ENCODE data around the gene PANX1.
A peak's percentile ranks its signal among the peaks of the same experiment; 100 is the strongest.
"Not testable (repeated sequence)": the region's sequence is repeated elsewhere in the genome, so short reads cannot be mapped to it uniquely, and the experiment has no call there.

PANX1 gene
- long read RNA-seq, donor 1, transcript PANX1-201 (5 exons, 2,769 nt), result major isoform, 9 of 9 reads
- long read RNA-seq, donor 1, partial matches to known transcripts, result 0 of 9 reads
- long read RNA-seq, donor 1, other reads (novel, unspliced or antisense), result 0 of 9 reads
- long read RNA-seq, donor 2, partial matches to known transcripts, result 0 of 3 reads
- long read RNA-seq, donor 2, other reads (novel, unspliced or antisense), result 0 of 3 reads
- long read RNA-seq, donor 3, partial matches to known transcripts, result 0 of 1 reads
- long read RNA-seq, donor 3, other reads (novel, unspliced or antisense), result 0 of 1 reads
- long read RNA-seq, donor 4, transcript PANX1-201 (5 exons, 2,769 nt), result major isoform, 6 of 6 reads
- long read RNA-seq, donor 4, partial matches to known transcripts, result 0 of 6 reads
- long read RNA-seq, donor 4, other reads (novel, unspliced or antisense), result 0 of 6 reads
- long read RNA-seq, donor 5, partial matches to known transcripts, result 0 of 4 reads
- long read RNA-seq, donor 5, other reads (novel, unspliced or antisense), result 0 of 4 reads
- long read RNA-seq, donor 6, transcript PANX1-201 (5 exons, 2,769 nt), result major isoform, 6 of 6 reads
- long read RNA-seq, donor 6, partial matches to known transcripts, result 0 of 6 reads
- long read RNA-seq, donor 6, other reads (novel, unspliced or antisense), result 0 of 6 reads
- long read RNA-seq, donor 7, transcript PANX1-201 (5 exons, 2,769 nt), result major isoform, 5 of 5 reads
- long read RNA-seq, donor 7, partial matches to known transcripts, result 0 of 5 reads
- long read RNA-seq, donor 7, other reads (novel, unspliced or antisense), result 0 of 5 reads
- long read RNA-seq, donor 8, transcript PANX1-201 (5 exons, 2,769 nt), result major isoform, 6 of 6 reads
- long read RNA-seq, donor 8, partial matches to known transcripts, result 0 of 6 reads
- long read RNA-seq, donor 8, other reads (novel, unspliced or antisense), result 0 of 6 reads

- peak; percentile 99 for DNase-seq
Measured at GRCh38 chr11:94128746-94129511, at the start of gene PANX1. Gene PANX1, plus strand, starts transcription at chr11:94128841. Its CDS starts 472 bp downstream, at chr11:94129313.

DNA sequence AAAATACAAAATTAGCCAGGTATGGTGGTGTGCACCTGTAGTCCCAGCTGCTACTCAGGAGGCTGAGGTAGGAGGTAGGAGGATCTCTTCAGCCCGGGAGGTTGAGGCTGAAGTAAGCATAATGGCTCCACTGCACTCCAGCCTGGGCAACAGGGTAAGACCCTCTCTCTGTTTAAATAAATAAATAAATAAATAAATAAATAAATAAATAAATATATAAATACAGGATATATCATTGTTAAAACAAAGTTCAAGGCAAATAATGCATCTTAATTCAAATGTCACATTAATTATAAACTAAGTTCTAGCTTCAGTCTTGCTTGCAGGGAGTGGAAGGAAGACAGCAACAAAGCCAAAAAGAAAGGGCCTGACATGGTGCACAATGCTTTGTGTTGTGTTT lies 44.5 kb upstream of the PANX1 start:
- no peak for DNase-seq

GRCh38 chr11:94088906-94089305 lies 39.7 kb upstream of the PANX1 start:
- DNase-seq, result no peak

GRCh38 chr11:94089341-94089740 lies 39.3 kb upstream of the PANX1 start:
- no peak for DNase-seq

DNA sequence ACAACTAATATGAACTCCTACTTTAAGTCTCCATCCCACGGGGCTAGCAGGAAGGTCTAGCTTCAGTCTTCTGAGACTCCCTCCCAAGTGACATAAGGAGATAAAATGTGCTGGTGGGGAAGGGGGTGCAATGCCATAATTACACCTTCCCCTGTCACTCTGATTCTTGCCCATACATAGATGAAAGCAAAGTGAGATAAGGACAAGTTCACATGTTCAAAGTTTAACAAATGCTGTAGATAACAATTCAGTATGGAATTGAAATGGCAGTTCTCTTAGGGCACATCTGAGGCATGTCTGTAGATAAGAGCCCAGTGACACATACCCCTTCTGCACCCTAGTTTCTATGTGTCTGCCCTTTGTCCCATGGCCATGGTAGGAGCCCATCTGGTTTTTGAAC lies 38.2 kb upstream of the PANX1 start:
- no peak for DNase-seq

DNA sequence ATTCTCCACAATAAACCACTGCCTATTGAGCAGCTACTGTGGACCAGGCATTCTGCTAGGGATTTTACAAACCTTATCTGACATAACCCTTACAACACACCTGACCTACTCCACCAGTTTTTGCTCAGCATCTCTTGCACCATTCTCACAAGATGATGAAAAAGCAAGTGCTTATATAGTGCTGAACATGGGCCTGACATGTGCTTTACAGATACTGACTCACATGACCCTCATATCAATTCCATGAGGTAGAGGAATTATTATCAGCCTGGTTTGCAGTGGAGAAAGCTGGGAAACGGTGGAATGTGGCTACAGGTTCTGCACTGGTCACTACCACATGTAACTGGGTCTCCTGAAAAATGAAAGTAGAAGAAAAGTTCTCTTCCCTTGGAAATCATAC lies 37.5 kb upstream of the PANX1 start:
- no peak for DNase-seq

DNA sequence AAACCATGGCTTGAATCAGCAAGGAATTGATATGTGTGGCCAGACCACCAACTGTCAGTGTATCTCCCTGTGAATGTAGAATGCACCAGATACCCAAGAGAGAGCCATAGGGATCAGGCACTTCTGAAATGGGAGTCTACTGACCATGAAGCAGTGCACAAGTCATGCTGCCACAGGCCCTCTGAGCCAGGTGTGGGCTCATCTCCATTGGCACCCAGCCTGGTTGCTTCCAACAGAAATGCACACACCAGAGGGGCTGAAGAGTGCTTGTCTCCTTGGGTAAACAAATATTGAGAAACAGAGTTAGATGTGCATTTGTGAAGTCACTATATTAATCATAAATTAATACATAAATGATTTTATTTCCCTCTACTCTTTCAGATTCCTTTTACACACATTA lies 28.4 kb upstream of the PANX1 start:
- DNase-seq, result no peak

DNA sequence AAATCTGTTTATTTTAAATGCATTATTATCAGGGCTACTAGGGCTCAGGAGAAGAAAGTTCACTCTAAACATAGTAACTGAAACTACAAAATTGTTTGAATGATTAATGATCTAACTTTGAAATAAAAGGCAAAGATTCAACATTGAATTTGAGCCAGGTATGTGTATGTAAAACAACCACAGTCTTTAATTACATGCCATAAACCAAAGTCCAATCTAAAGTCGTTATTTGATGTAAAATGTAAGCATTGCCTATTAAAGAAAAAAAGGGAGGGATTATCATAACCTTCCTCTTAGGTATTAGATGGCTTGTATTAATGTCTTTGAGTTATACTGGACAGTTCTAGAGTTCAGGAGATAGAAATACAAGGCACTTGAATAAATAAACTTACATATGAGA lies 25.2 kb upstream of the PANX1 start:
- no peak for DNase-seq

DNA sequence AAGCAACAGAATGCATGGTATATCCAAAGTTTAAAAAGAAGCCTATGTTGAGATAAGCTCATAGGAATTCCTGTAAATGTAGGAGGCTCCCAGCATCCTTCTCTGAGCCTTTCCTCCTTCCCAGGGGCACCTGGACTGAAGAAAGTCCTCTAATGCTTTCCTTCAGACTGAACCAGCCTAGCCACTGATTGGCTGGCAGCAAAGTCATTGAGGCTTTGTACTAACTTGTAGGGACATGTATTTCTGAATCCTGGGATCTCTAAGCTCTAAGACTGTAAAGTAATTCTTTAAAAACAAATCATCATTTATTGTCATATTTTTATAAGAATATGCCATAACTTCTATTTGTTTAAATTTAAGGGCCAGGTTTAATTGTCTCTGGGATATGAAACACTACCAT lies 23.9 kb upstream of the PANX1 start:
- DNase-seq, result no peak

DNA sequence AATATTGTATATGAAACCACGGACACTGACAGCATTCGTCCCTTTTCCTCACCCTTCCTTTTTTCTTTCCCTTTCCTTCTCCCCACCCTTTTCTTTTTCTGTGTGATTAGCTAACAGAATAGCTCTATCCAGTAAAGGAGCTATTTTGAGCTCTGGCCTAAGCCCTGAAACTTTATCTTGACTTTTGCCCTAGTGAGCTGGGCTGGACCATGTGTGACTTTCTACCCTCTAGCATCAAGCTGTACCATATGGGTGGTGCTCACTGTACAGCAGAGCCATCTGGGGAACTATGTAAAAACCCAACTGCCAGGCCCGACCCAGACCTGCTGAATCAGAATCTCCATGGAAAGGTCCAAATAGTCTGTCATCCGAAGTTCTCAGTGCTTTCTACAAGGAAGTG lies 21.9 kb upstream of the PANX1 start:
- no peak for DNase-seq

DNA sequence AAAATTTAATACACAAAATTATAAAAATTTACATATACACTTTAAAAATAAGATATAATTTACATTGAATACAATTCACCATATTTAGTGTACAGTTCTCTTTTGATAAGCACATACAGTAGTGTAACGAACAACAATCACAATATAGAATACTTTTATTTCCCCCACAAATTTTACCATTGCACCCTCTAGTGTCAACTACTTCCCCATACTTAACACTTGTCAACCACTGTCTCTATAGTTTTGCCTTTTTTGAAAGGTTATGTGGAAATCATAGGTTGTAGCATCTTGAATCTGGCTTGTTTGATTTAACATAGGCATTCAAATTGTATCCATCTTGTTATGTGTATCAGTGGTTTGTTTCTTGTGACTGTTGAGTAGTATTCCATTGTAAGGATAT lies 21.3 kb upstream of the PANX1 start:
- no peak for DNase-seq

GRCh38 chr11:94111241-94111640 lies 17.4 kb upstream of the PANX1 start:
- no peak for DNase-seq

DNA sequence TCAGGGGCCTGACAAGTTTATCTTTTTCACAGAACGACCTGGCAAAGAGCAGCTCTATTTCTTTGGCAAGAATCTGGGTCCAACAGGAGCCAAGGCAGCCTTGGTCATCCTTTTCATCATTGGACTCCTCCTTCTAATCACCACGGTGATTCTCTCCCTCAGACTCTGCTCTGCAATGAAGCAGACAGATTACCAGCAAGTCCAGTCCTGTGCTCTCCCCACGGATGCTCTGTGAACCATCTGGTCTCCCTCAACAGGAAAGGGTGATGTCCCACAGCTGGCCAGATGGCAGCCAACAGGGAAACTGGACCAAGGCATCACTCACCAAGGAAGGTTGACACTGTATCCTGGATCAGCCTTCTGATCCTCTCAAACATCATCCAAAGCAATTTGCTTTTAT lies 17.0 kb upstream of the PANX1 start:
- no peak for DNase-seq

DNA sequence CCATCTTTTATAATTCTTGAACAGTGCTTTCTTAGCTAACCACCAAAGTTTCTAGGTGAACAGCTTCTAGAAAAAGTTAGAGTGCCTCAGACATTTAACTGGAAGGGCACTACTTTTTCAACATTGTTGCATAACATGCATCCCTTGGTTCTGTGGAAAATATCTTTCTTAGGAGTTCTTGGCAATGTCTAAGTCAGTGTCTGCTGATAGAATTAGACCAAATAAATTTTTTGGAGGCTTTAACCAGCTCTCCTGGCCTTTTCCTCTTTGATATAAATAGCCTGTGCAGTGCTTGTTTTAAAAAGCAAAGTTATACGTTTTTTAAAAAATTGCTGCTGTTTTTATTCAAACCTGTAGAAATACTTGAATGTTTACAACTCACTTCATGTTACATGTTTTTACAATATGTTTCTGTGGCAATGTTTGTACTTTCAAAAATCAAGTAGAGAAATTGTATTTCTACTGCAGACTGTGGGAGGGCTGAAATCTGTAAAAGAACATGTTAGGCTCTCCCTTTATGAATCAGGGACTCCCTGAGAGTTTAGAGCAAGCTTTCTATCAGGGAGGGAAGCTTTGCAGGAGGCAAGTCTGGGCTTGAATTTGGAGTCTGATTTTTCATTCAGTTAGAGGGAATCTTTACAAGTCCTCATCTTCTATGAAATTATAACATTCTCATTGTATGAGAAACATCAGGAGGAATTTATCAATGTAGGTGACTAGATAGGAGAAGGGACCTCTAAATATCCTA lies 16.3 kb upstream of the PANX1 start:
- no peak for DNase-seq

DNA sequence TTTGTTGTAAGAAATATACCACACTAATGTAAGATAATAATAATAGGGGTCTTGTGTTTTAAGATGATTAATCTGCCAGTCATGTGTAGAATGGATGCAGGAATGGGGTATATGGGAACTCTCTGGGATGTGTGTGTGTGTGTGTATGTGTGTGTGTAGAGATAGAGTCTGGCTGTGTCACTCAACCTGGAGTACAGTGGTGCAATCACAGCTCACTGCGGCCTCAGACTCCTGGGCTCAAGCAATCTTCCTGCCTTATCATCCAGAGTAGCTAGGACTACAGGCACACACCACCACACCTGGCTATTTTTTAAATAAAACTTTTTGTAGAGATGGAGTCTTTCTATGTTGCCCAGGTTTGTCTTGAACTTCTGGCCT lies 11.5 kb upstream of the PANX1 start:
- DNase-seq, result no peak

- no peak for DNase-seq
Measured at GRCh38 chr11:94117871-94118270, 10.8 kb upstream of the PANX1 start.

DNA sequence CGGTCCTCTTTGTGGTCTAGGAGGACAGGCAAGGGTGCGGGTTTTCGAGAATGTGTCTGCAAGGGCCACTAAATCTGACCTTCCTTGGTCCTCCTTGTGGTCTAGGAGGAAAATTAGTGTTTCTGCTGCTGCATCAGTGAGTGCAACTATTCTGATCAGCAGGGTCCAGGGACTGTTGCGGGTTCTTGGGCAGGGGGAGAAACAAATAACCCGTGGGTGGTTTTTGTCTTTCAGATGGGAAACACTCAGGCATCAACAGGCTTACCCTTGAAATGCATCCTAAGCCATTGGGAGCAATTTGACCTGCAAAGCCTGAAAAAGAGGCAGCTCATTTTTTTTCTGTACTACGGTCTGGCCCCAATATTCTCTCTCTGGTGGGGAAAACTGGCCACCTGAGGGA lies 9.0 kb upstream of the PANX1 start:
- not testable (repeated sequence) for DNase-seq

DNA sequence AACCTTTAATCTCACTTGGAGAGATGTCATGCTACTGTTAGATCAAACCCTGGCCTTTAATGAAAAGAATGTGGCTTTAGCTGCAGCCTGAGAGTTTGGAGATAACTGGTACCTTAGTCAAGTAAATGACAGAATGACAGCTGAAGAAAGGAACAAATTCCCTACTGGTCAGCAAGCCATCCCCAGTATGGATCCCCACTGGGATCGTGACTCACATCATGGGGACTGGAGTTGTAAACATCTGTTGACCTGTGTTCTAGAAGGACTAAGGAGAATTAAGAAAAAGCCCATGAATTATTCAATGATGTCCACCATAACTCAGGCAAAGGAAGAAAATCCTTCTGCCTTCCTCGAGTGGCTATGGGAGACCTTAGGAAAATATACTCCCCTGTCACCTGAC lies 8.1 kb upstream of the PANX1 start:
- DNase-seq, result not testable (repeated sequence)

GRCh38 chr11:94120946-94121345 lies 7.7 kb upstream of the PANX1 start:
- DNase-seq, result no peak

GRCh38 chr11:94125407-94126115 lies 3.1 kb upstream of the PANX1 start:
- DNase-seq, result no peak

DNA sequence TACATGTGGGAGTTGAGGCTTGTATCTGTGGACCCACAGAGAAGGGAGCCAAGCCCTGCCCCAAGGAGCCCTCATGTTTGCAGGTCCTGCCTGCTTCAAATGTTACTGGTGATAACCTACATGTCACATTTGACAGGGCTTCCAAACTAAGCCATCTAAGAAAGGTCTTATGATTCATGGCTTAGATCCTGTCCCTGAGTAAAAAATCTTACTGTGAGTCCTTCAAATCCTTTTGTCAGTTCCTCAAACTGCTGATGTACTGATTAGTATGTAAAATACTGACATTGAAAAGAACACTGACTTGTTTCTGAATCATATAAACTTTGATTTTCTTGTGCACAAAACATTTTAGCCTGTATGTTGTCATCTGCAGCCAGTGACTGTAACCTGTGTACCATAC lies 1.0 kb upstream of the PANX1 start:
- DNase-seq, result peak; percentile 13
